Bronchial epithelial cell (primary cell): Measurements from ENCODE around the gene AGPAT4. TPM values are rescaled to one million over a fixed set of nuclear protein-coding genes. Genes with fewer than 3 reads are reported as not detected.
"Not testable (repeated sequence)": the region's sequence is repeated elsewhere in the genome, so short reads cannot be mapped to it uniquely, and the experiment has no call there.

Experiments used
- DNase-seq: peaks from one replicate; pipeline ENCODE4 v3.0.0-alpha.2; 2010; ENCODE audit warnings: low read depth
- FAIRE-seq: peaks from 2 replicates; lab custom pipeline; 2011; peaks lifted over from hg19 to GRCh38; lab: Jason Lieb, UNC
- H3K27me3 ChIP-seq: 2 replicates; pipeline ENCODE4 v1.5.1; 2011; ENCODE audit warnings: low read length; ENCODE audit not compliant: control insufficient read depth, insufficient read depth
- H3K36me3 ChIP-seq: 2 replicates; pipeline ENCODE4 v1.5.1; 2011; ENCODE audit warnings: low read length; ENCODE audit not compliant: control insufficient read depth, insufficient read depth
- H3K4me3 ChIP-seq: 2 replicates; pipeline ENCODE4 v1.5.1; 2011; ENCODE audit warnings: mild to moderate bottlenecking, low read depth, low read length, control low read depth
- CTCF ChIP-seq: IDR thresholded peaks from 2 replicates; pipeline ENCODE4 v1.5.1; 2011; ENCODE audit warnings: mild to moderate bottlenecking, moderate library complexity, low read length, control low read depth, inconsistent platforms; ENCODE audit not compliant: insufficient read depth, severe bottlenecking
- total RNA-seq: library from RNA; depleted of rRNA; stranded (reverse); fragments of >200 nt; gene quantifications from 2 replicates; pipeline ENCODE4 v1.2.1, GENCODE V29; 2014

AGPAT4 gene
- total RNA-seq, 1 donor from 2014 or later: 2.6 TPM

- Histone ChIP-seq H3K36me3 (no peaks in the 10 kb centered on the region), H3K4me3 (no peak overlapping the region), H3K27me3 (no peaks in the 10 kb centered on the region)
- DNase-seq (no peak), FAIRE-seq (no peak)
- no peak for TF ChIP-seq CTCF
Observed at GRCh38 chr6:161313940-161314509, 40.2 kb upstream of the AGPAT4 start.

GRCh38 chr6:161313475-161313874, 39.6 kb upstream of the AGPAT4 start:
- DNase-seq: peak; percentile 29
- H3K27me3 ChIP-seq, H3K4me3 ChIP-seq, H3K36me3 ChIP-seq, FAIRE-seq: not testable (repeated sequence)

- not testable (repeated sequence) for H3K36me3 ChIP-seq, FAIRE-seq, H3K27me3 ChIP-seq, H3K4me3 ChIP-seq
- DNase-seq: peak; percentile 15
Observed at GRCh38 chr6:161309774-161310173, 35.9 kb upstream of the AGPAT4 start.

- Histone ChIP-seq H3K36me3 (no peaks in the 10 kb centered on the region), H3K4me3 (no peak overlapping the region), H3K27me3 (no peaks in the 10 kb centered on the region)
- no peak for DNase-seq
- TF ChIP-seq CTCF: no peak
- FAIRE-seq: no peak
Observed at GRCh38 chr6:161308075-161308655, 34.3 kb upstream of the AGPAT4 start.

- no peak for FAIRE-seq
- no peaks in the 10 kb centered on the region for H3K36me3 ChIP-seq
- H3K27me3 ChIP-seq: no peaks in the 10 kb centered on the region
- TF ChIP-seq CTCF: no peak
- no peak for DNase-seq
- no peak overlapping the region for H3K4me3 ChIP-seq
Observed at GRCh38 chr6:161305860-161306259, 32.0 kb upstream of the AGPAT4 start.

- no peak for TF ChIP-seq CTCF
- no peak for FAIRE-seq
- peak; percentile 72 for DNase-seq
- H3K27me3 ChIP-seq: no peaks in the 10 kb centered on the region
- H3K36me3 ChIP-seq: no peaks in the 10 kb centered on the region
- H3K4me3 ChIP-seq: no peak overlapping the region
Observed at GRCh38 chr6:161303628-161304340, 29.9 kb upstream of the AGPAT4 start.
